Testis (tissue), 3 donors: ENCODE measurements around the gene TMEM9. TPM values are rescaled to one million over a fixed set of nuclear protein-coding genes. Genes with fewer than 3 reads are reported as not detected.

ENCODE experiments used
- DNase-seq: peaks from one replicate; pipeline ENCODE4 v3.0.0-alpha.2; 2019
- H3K27ac ChIP-seq, 2 donors: fragments of 200-600 bp; sonication (generic); one replicate each; pipeline ENCODE4 v1.5.1; 2019
- H3K27me3 ChIP-seq: fragments of 200-600 bp; sonication (generic); one replicate; pipeline ENCODE4 v1.5.1; 2019
- H3K36me3 ChIP-seq: fragments of 200-600 bp; sonication (generic); one replicate; pipeline ENCODE4 v1.5.1; 2017; ENCODE audit warnings: low read depth; ENCODE audit errors: missing control alignments
- H3K4me1 ChIP-seq: fragments of 200-600 bp; sonication (generic); one replicate; pipeline ENCODE4 v1.5.1; 2019
- H3K4me3 ChIP-seq, 2 donors: fragments of 200-600 bp; sonication (generic); one replicate each; pipeline ENCODE4 v1.5.1; 2017 to 2019
- H3K9me3 ChIP-seq: fragments of 200-600 bp; sonication (generic); one replicate; pipeline ENCODE4 v1.5.1; 2017
- POLR2A ChIP-seq: fragments of 450-650 bp; IDR thresholded peaks from one replicate; pipeline ENCODE4 v1.6.1; 2017; ENCODE audit warnings: antibody characterized with exemption, mild to moderate bottlenecking, moderate library complexity
- WGBS, 2 donors: methylation state at CpG; one replicate each; pipeline ENCODE4 v1.1.5; 2018; 5-methylcytosine and 5-hydroxymethylcytosine counted together
- intact Hi-C: fragments of 100-400 bp; cut with DNase I; formaldehyde crosslinking; loops from one replicate; pipeline ENCODE4 v1.15.1; 2023; ENCODE audit warnings: low total_unique reads
- polyA plus RNA-seq: library from polyadenylated mRNA; stranded (reverse); fragments of 350-450 nt; fragmentation: Illumina TruSeq; extraction: RNeasy Lipid Tissue Mini Kit (QIAGEN cat#74804); gene quantifications from one replicate; pipeline ENCODE4 v1.2.3, GENCODE V29; 2014; ENCODE audit warnings: low read depth, low replicate concordance; ENCODE audit not compliant: insufficient read depth
- total RNA-seq, 2 donors: library from RNA; depleted of rRNA; stranded (reverse); fragments of >200 nt; gene quantifications; one replicate each; pipeline ENCODE4 v1.2.3, GENCODE V29; 2016
- TF ChIP-seq, protein P1 (sequence below), 3 experiments: fragments of 450-650 bp in 2 of 3; fragments of 200-600 bp in 1 of 3; sonication (generic) in 1 of 3; IDR thresholded peaks; one replicate each; pipeline ENCODE4 v1.5.1; 2016 to 2019; ENCODE audit warnings: antibody characterized with exemption in 3 of 3, mild to moderate bottlenecking in 2 of 3, moderate library complexity in 1 of 3

Gene TMEM9
- total and polyA plus RNA-seq, 3 donors from 2014 or later, result 101 to 134 (median 124) TPM

DNA sequence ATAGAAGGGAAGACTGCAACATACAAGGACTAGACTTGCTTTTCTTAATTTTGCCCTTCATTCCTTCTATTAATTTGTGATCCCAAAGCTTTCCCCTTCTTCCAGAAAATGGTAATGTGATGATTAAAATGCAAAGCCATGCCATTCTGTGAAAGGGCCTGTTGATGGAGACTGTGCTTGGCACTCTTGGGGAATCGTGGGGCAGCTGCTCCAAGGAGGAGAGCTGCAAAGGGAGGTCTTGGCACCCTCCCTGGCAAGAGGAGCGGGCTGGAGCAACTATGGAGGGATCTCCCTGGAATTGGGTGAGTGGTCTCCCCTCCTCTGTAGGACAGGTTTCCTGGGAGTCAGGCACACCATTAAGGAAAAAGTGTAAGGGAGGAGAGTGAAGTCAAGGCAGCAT lies 58.7 kb downstream of the TMEM9 start:
- Histone ChIP-seq H3K27me3 (no peaks in the 10 kb centered on the region), H3K36me3 (no peaks in the 10 kb centered on the region), H3K27ac (no peak overlapping the region), H3K9me3 (no peaks in the 10 kb centered on the region), H3K4me1 (peaks cover 7% of the 10 kb centered on the region), H3K4me3 (no peak overlapping the region)
- no peak for DNase-seq
- intact Hi-C loops, result no loop called here
- WGBS, 2 donors, result 91 to 100% methylated on average over 2 of the region's 2 CpGs
- TF ChIP-seq POLR2A, result no peak
- TF ChIP-seq, protein P1, sequence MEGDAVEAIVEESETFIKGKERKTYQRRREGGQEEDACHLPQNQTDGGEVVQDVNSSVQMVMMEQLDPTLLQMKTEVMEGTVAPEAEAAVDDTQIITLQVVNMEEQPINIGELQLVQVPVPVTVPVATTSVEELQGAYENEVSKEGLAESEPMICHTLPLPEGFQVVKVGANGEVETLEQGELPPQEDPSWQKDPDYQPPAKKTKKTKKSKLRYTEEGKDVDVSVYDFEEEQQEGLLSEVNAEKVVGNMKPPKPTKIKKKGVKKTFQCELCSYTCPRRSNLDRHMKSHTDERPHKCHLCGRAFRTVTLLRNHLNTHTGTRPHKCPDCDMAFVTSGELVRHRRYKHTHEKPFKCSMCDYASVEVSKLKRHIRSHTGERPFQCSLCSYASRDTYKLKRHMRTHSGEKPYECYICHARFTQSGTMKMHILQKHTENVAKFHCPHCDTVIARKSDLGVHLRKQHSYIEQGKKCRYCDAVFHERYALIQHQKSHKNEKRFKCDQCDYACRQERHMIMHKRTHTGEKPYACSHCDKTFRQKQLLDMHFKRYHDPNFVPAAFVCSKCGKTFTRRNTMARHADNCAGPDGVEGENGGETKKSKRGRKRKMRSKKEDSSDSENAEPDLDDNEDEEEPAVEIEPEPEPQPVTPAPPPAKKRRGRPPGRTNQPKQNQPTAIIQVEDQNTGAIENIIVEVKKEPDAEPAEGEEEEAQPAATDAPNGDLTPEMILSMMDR (IDR thresholded peaks at IDR 0.05), result no peak

DNA sequence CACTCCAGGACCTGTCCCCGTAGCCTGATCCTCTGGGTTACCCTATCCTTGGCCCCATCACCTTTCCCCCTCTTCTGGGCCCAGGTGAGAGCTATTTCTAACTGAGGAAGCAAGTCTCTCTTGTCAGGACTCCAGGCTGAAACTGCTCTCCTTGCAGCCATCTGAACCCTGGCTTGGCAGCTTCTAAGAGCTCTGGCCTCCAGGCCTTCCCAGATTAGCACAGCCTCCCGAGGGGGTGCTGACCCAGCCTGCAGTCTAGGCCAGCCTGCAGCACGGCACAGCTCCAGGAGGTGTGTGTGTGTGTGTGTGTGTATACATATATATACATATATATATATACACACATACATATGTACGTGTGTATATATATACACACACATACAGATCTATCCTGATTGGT lies 59.4 kb downstream of the TMEM9 start:
- H3K4me3 ChIP-seq, result no peak overlapping the region
- WGBS, 2 donors, result 67 to 86% methylated on average over 2 to 4 of the region's 4 CpGs

DNA sequence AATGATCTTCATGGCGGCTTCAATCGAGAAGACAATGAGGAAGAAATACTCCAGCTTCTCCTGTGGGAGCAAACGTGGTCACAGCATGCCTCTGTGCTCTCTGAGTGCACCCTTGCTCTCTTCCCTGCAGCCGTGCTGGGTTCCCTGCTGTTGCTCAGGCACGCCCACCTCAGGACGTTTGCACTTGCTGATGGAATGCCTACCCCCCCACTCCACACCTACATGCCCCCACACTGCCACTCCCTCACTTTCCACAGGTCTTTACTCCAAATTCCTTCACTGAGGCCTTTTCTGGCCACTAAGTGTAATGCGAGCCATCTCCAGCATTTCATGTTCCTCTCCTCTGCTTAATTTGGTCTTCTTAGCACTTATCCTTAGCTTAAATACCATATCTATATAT lies 60.3 kb downstream of the TMEM9 start:
- intact Hi-C loops, result no loop called here
- DNase-seq, result no peak

More for the DNA sequence above, 59.4 kb downstream of the TMEM9 start:
- H3K36me3 ChIP-seq, result no peaks in the 10 kb centered on the region
- H3K9me3 ChIP-seq, result no peaks in the 10 kb centered on the region
- intact Hi-C loops, result no loop called here
- peaks cover 7% of the 10 kb centered on the region for H3K4me1 ChIP-seq
- TF ChIP-seq, protein P1 (IDR thresholded peaks at IDR 0.05), result no peak
- no peak for TF ChIP-seq POLR2A
- DNase-seq, result no peak
- no peak overlapping the region for H3K27ac ChIP-seq
- no peaks in the 10 kb centered on the region for H3K27me3 ChIP-seq

DNA sequence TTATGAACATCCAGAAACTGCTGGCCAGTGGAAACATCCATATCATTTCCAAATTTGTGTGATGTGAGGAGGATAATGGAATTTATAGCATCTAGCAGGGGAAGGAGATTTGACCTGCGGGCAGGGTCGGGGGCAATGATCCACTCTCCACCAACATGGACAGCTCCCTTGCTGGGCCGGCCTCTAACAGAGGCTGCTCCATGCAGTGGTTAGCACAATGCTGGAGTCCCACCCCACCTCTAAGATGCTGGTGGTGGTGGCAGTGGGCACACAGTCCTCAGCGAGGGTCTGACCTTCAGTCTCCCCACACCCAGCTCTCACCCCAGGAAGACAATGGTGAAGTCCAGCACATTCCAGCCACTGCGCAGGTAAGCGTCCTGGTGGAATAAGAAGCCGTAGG lies 60.7 kb downstream of the TMEM9 start:
- H3K9me3 ChIP-seq, result no peaks in the 10 kb centered on the region
- no peak overlapping the region for H3K4me3 ChIP-seq
- H3K27ac ChIP-seq, result no peak overlapping the region
- DNase-seq, result no peak
- intact Hi-C loops, result no loop called here
- no peaks in the 10 kb centered on the region for H3K36me3 ChIP-seq
- no peaks in the 10 kb centered on the region for H3K27me3 ChIP-seq
- 88 to 92% methylated on average over 5 to 7 of the region's 7 CpGs for WGBS, 2 donors
- TF ChIP-seq POLR2A, result no peak
- TF ChIP-seq, protein P1 (IDR thresholded peaks at IDR 0.05), result no peak
- peaks cover 7% of the 10 kb centered on the region for H3K4me1 ChIP-seq

More for the DNA sequence above, 60.3 kb downstream of the TMEM9 start:
- Histone ChIP-seq H3K27me3 (no peaks in the 10 kb centered on the region), H3K4me3 (no peak overlapping the region), H3K27ac (no peak overlapping the region), H3K9me3 (no peaks in the 10 kb centered on the region), H3K36me3 (no peaks in the 10 kb centered on the region), H3K4me1 (peaks cover 7% of the 10 kb centered on the region)
- TF ChIP-seq, protein P1 (IDR thresholded peaks at IDR 0.05), result no peak
- TF ChIP-seq POLR2A, result no peak
- 77 to 89% methylated on average over 7 of the region's 7 CpGs for WGBS, 2 donors

DNA sequence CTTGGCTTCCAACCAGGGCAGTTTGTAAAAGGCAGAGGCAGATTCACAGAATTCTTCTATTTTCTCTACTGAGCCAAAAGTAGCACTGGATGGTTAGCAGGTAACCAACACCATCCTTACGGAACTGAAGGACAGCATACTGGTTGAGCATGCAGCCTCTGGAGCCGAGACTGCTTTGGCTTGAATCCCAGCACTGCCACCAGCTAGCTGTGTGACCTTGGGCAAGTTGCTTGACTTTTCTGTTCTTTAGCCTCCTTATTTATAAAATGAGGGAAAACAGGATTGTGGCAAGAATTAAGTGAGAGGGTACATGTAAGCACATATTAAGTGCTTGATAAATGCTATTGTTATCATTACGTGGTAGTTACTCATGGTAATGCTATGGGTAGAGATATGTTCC lies 61.5 kb downstream of the TMEM9 start:
- no peak for TF ChIP-seq POLR2A
- TF ChIP-seq, protein P1 (IDR thresholded peaks at IDR 0.05), result no peak
- H3K27ac ChIP-seq, result no peak overlapping the region
- H3K4me1 ChIP-seq, result peaks cover 7% of the 10 kb centered on the region
- H3K4me3 ChIP-seq, result no peak overlapping the region
- H3K27me3 ChIP-seq, result no peaks in the 10 kb centered on the region
- 56 to 67% methylated on average over 3 of the region's 3 CpGs for WGBS, 2 donors
- DNase-seq, result no peak
- no peaks in the 10 kb centered on the region for H3K36me3 ChIP-seq
- intact Hi-C loops, result no loop called here
- H3K9me3 ChIP-seq, result no peaks in the 10 kb centered on the region
